Measurements from ENCODE around the gene EIF2B1. TPM values are rescaled to one million over a fixed set of nuclear protein-coding genes. Genes with fewer than 3 reads are reported as not detected.

The EIF2B1 gene
- polyA plus RNA-seq, 1 experiment, result 29.9 TPM

DNA sequence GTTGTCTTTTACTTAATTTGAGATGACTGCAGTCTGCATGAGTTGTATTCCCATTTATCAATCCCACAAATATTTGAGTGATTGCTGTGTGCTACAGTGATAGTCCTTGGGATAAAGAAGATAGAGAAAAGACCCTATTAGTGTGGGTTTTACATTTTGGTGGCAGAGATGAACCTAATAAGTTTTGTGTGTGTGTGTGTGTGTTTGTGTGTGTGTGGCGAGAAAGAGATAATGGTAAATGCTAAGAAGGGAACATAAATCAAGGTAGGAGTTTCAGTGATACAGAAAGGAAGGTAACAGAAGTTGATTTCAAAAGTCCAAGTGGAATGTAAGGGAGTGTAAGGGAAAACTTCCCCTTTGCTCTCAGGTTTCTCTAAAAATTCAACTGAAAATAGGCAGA is 34.2 kb downstream of the EIF2B1 start:
- TF ChIP-seq, protein P1, sequence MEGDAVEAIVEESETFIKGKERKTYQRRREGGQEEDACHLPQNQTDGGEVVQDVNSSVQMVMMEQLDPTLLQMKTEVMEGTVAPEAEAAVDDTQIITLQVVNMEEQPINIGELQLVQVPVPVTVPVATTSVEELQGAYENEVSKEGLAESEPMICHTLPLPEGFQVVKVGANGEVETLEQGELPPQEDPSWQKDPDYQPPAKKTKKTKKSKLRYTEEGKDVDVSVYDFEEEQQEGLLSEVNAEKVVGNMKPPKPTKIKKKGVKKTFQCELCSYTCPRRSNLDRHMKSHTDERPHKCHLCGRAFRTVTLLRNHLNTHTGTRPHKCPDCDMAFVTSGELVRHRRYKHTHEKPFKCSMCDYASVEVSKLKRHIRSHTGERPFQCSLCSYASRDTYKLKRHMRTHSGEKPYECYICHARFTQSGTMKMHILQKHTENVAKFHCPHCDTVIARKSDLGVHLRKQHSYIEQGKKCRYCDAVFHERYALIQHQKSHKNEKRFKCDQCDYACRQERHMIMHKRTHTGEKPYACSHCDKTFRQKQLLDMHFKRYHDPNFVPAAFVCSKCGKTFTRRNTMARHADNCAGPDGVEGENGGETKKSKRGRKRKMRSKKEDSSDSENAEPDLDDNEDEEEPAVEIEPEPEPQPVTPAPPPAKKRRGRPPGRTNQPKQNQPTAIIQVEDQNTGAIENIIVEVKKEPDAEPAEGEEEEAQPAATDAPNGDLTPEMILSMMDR (IDR thresholded peaks at IDR 0.05; ENCODE audit: insufficient read depth, low read depth, low read length), result no peak
- Histone ChIP-seq H3K4me3 (ENCODE audit: low read depth, low read length) (no peak overlapping the region), H3K36me3 (ENCODE audit: control insufficient read depth, insufficient read depth, low read length) (peaks cover 6% of the 10 kb centered on the region), H3K27me3 (ENCODE audit: control insufficient read depth, insufficient read depth, low read length) (no peaks in the 10 kb centered on the region)
- ChIA-PET POLR2A (no interaction called here), CTCF (interaction anchor here (1.5 kb wide), 1 partner anchor 11 kb away, joined by 3 read pairs; no protein-coding TSS in a partner anchor)
- no peak for DNase-seq (ENCODE audit: low read depth)

DNA sequence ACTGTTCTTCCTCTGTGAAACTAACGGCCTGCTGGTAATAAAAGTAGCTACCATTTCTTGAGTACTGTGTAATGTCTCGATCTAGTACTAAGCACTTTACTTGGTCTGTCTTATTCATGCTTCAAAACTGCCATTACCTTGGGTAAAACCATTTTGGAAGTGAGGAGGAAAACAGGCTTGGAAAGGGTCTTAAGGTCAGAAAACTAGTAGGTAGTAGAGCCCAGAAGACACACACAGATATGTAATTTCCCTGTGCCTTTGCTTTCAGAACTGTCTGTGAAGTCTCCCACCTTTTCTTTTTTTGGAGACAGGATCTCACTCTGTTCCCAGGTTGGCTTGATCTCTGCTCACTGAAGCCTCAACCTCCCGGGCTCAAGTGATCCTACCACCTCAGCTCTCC is 35.0 kb downstream of the EIF2B1 start:
- Histone ChIP-seq H3K4me3 (ENCODE audit: low read depth, low read length) (no peak overlapping the region), H3K27me3 (ENCODE audit: control insufficient read depth, insufficient read depth, low read length) (no peaks in the 10 kb centered on the region), H3K36me3 (ENCODE audit: control insufficient read depth, insufficient read depth, low read length) (peaks cover 6% of the 10 kb centered on the region)
- no peak for DNase-seq (ENCODE audit: low read depth)
- ChIA-PET POLR2A (no interaction called here), CTCF (interaction anchor here (1.5 kb wide), 1 partner anchor 11 kb away, joined by 3 read pairs; no protein-coding TSS in a partner anchor)
- TF ChIP-seq, protein P1 (IDR thresholded peaks at IDR 0.05; ENCODE audit: insufficient read depth, low read depth, low read length), result no peak

DNA sequence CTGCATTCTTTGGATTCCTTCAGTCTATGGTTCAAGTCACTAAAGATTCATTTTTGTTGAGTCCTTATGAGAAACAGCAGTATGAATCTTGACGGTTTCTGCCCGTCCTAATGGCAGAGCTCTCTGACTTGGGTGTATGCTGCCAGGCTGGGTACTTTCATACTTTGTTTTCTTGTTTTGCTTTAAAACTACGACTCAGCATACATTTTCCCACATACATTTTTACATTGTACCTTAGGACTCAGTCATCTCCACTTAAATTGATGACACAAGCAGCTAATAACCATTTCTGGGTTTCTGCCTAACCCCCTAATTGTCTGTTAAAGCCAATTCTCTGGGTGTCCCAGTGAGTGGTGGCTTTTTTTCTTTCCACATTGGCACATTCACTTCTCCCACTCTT is 36.4 kb downstream of the EIF2B1 start:
- CTCF ChIA-PET, result interaction anchor here (0.6 kb wide), 1 partner anchor 11 kb away, joined by 3 read pairs; no protein-coding TSS in a partner anchor
- Histone ChIP-seq H3K4me3 (ENCODE audit: low read depth, low read length) (no peak overlapping the region), H3K27me3 (ENCODE audit: control insufficient read depth, insufficient read depth, low read length) (no peaks in the 10 kb centered on the region), H3K36me3 (ENCODE audit: control insufficient read depth, insufficient read depth, low read length) (peaks cover 6% of the 10 kb centered on the region)
- POLR2A ChIA-PET, result no interaction called here
- DNase-seq (ENCODE audit: low read depth), result no peak
- TF ChIP-seq, protein P1 (IDR thresholded peaks at IDR 0.05; ENCODE audit: insufficient read depth, low read depth, low read length), result no peak

DNA sequence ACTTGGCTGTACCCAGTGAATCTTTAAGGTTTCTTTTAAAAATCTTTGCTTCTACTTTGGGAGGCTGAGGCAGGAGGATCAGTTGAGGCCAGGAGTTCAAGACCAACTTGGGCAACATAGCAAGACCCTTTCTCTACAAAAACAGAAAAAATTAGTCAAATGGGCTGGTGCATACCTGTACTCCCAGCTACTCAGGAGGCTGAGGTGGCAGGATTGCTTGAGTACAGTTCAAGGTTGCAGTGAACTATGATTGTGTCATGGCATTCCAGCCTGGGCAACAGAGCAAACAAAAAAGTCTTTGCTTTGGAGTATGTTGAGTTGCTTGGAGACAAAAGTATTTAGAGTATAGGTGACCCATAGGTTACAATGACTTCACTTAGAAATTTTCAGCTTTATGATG is 37.8 kb downstream of the EIF2B1 start:
- Histone ChIP-seq H3K36me3 (ENCODE audit: control insufficient read depth, insufficient read depth, low read length) (peaks cover 9% of the 10 kb centered on the region), H3K27me3 (ENCODE audit: control insufficient read depth, insufficient read depth, low read length) (no peaks in the 10 kb centered on the region), H3K4me3 (ENCODE audit: low read depth, low read length) (no peak overlapping the region)
- CTCF ChIA-PET, result no interaction called here
- TF ChIP-seq, protein P1 (IDR thresholded peaks at IDR 0.05; ENCODE audit: insufficient read depth, low read depth, low read length), result no peak
- no peak for DNase-seq (ENCODE audit: low read depth)
- POLR2A ChIA-PET, result no interaction called here

DNA sequence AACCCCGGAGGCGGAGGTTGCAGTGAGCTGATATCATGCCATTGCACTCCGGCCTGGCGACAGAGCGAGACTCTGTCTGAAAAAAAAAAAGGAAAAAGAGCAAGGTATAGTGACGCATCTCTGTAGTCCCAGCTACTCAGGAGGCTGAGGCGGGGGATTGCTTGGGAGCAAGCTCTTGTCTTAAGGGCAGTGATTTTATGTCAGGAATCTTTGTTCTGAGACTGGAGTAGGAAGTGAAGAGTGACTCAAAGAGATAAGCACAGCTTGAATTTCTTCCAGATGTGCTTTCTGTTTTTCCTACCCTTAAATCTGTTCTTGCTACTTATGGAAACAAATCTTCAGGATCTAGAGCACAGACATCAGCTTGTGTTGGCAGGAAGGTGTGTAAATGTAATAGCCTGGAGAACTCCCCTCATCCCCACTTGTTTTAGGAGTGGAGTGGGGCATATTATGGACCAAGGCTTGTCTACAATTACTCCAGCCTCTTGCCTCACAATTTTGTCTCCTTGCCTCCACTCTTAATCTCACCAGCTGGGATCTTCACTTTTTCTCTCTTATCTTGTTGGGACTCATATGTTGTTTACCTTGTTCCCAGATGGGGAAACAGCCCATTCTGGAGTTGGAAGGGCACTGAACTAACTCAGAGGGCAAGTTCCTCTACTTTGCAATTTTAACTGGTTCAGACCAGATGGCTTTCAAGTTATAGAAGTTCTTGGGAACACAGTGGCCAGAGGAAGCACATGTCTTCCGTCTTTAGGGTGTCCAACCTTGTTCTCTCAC is 41.6 kb downstream of the EIF2B1 start:
- POLR2A ChIA-PET, result no interaction called here
- no peak overlapping the region for H3K4me3 ChIP-seq (ENCODE audit: low read depth, low read length)
- no peaks in the 10 kb centered on the region for H3K27me3 ChIP-seq (ENCODE audit: control insufficient read depth, insufficient read depth, low read length)
- H3K36me3 ChIP-seq (ENCODE audit: control insufficient read depth, insufficient read depth, low read length), result peaks cover 14% of the 10 kb centered on the region
- DNase-seq (ENCODE audit: low read depth), result no peak
- TF ChIP-seq, protein P1 (IDR thresholded peaks at IDR 0.05; ENCODE audit: insufficient read depth, low read depth, low read length), result no peak
- CTCF ChIA-PET, result interaction anchor here (0.6 kb wide), 1 partner anchor 10 kb away, joined by 3 read pairs; no protein-coding TSS in a partner anchor

Data from BJ (cell line).